PFSK-1 (cell line): ENCODE results near the gene COL6A2.

ENCODE experiments used
- FOXP2 ChIP-seq: optimal IDR thresholded peaks from 2 replicates; pipeline ENCODE3; 2011; ENCODE audit warnings: borderline replicate concordance, control low read depth, inconsistent platforms; ENCODE audit not compliant: insufficient read depth; ENCODE audit errors: extremely low read length, extremely low read depth
- POLR2AphosphoS5 ChIP-seq: IDR thresholded peaks from 2 replicates; pipeline ENCODE4 v1.6.1; 2012; ENCODE audit warnings: low read depth, mild to moderate bottlenecking, control low read depth, low read length, moderate library complexity
- SIN3A ChIP-seq: IDR thresholded peaks from 2 replicates; pipeline ENCODE4 v1.6.1; 2012; ENCODE audit warnings: mild to moderate bottlenecking, low read length, moderate library complexity, borderline replicate concordance; ENCODE audit not compliant: insufficient read depth
- TAF1 ChIP-seq: IDR thresholded peaks from 2 replicates; pipeline ENCODE4 v1.6.1; 2012; ENCODE audit warnings: low read length, control low read depth, borderline replicate concordance; ENCODE audit not compliant: insufficient read depth
- TF ChIP-seq, protein P1 (sequence below), 2 experiments: IDR thresholded peaks; 2 replicates each; pipeline versions ENCODE4 v1.6.1 to v1.8.0; 2011 to 2012; ENCODE audit warnings: low read depth in 2 of 2, low read length in 2 of 2, control low read depth in 1 of 2, inconsistent platforms in 1 of 2, mild to moderate bottlenecking in 1 of 2, moderate library complexity in 1 of 2; ENCODE audit not compliant: insufficient read depth in 1 of 2

Gene COL6A2

DNA sequence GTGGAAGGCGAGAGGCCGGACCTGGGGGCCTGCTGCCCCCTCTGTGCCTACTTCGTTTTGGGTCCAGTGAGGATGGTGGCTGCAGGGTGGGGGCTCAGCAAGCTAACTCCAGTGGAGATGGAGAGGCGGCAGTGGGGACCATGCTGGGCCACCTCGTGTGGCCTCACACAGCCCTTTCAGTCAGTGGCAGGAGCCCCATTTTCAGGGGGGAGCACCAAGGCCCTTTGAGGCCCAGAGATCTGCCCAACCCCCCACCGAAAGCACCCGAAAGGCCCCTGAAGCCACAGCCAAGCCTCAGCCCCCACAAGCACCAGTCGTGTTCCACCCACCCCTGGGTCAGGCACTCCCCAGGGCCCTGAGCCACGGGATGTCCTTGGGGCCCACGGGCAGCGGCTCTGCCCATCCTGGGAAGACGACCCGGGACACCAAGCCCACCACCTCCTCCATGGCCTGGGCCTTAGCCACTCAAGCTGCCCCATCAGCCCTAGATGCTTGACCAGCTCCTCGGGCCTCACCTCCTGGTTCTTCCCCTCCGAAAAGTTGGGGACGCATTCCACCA lies 57.1 kb downstream of the COL6A2 start:
- TF ChIP-seq SIN3A (no peak), POLR2AphosphoS5 (no peak), FOXP2 (no peak)
- TF ChIP-seq, protein P1, sequence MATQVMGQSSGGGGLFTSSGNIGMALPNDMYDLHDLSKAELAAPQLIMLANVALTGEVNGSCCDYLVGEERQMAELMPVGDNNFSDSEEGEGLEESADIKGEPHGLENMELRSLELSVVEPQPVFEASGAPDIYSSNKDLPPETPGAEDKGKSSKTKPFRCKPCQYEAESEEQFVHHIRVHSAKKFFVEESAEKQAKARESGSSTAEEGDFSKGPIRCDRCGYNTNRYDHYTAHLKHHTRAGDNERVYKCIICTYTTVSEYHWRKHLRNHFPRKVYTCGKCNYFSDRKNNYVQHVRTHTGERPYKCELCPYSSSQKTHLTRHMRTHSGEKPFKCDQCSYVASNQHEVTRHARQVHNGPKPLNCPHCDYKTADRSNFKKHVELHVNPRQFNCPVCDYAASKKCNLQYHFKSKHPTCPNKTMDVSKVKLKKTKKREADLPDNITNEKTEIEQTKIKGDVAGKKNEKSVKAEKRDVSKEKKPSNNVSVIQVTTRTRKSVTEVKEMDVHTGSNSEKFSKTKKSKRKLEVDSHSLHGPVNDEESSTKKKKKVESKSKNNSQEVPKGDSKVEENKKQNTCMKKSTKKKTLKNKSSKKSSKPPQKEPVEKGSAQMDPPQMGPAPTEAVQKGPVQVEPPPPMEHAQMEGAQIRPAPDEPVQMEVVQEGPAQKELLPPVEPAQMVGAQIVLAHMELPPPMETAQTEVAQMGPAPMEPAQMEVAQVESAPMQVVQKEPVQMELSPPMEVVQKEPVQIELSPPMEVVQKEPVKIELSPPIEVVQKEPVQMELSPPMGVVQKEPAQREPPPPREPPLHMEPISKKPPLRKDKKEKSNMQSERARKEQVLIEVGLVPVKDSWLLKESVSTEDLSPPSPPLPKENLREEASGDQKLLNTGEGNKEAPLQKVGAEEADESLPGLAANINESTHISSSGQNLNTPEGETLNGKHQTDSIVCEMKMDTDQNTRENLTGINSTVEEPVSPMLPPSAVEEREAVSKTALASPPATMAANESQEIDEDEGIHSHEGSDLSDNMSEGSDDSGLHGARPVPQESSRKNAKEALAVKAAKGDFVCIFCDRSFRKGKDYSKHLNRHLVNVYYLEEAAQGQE (IDR thresholded peaks at IDR 0.05; ENCODE audit: insufficient read depth in 1 of 2, low read depth in 2 of 2, low read length in 2 of 2) = no peak

- TF ChIP-seq, protein P1 (IDR thresholded peaks at IDR 0.05; ENCODE audit: insufficient read depth in 1 of 2, low read depth in 2 of 2, low read length in 2 of 2) = no peak
- TF ChIP-seq TAF1 = no peak
- no peak for TF ChIP-seq FOXP2
- no peak for TF ChIP-seq POLR2AphosphoS5
Measured at GRCh38 chr21:46155514-46156377, 57.8 kb downstream of the COL6A2 start, which contains the start of gene FTCD. TSS of gene FTCD (minus strand) at chr21:46155579. CDS start at chr21:46155523, 56 bp downstream.

GRCh38 chr21:46156378-46156645 lies 58.4 kb downstream of the COL6A2 start:
- no peak for TF ChIP-seq POLR2AphosphoS5
- TF ChIP-seq FOXP2 = no peak
- TF ChIP-seq, protein P1 (IDR thresholded peaks at IDR 0.05; ENCODE audit: insufficient read depth in 1 of 2, low read depth in 2 of 2, low read length in 2 of 2) = no peak
- no peak for TF ChIP-seq SIN3A
- no peak for TF ChIP-seq TAF1

DNA sequence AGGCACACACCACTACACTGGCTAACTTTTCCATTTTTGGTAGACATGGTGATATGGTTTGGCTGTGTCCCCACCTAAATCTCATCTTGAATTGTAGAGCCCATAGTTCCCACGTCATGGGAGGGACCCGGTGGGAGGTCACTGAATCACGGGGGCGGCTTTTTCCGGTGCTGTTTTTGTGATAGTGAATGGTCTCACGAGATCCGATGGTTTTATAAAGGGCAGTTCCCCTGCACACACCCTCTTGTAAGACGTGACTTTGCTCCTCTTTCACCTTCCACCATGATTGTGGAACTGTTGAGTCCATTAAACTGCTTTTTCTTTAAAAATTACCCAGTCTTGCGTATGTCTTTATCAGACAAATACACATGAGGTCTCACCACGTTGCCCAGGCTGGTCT lies 58.8 kb downstream of the COL6A2 start:
- TF ChIP-seq TAF1 (no peak), FOXP2 (no peak), POLR2AphosphoS5 (no peak), SIN3A (no peak)
- TF ChIP-seq, protein P1 (IDR thresholded peaks at IDR 0.05; ENCODE audit: insufficient read depth in 1 of 2, low read depth in 2 of 2, low read length in 2 of 2) = no peak
